HG03565 (cell line): ENCODE data around the gene OR2L3.
A peak's percentile ranks its signal among the peaks of the same experiment; 100 is the strongest.
"Not testable (repeated sequence)": the region's sequence is repeated elsewhere in the genome, so short reads cannot be mapped to it uniquely, and the experiment has no call there.

Source experiments
- ATAC-seq: cut with Tn5 transposase; IDR thresholded peaks from one replicate; pipeline ENCODE4 v1.9.1; 2021; ENCODE audit warnings: mild to moderate bottlenecking, moderate library complexity; ENCODE audit not compliant: unreplicated experiment

OR2L3 gene, protein sequence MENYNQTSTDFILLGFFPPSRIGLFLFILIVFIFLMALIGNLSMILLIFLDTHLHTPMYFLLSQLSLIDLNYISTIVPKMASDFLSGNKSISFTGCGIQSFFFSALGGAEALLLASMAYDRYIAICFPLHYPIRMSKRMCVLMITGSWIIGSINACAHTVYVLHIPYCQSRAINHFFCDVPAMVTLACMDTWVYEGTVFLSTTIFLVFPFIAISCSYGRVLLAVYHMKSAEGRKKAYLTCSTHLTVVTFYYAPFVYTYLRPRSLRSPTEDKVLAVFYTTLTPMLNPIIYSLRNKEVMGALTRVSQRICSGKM

DNA sequence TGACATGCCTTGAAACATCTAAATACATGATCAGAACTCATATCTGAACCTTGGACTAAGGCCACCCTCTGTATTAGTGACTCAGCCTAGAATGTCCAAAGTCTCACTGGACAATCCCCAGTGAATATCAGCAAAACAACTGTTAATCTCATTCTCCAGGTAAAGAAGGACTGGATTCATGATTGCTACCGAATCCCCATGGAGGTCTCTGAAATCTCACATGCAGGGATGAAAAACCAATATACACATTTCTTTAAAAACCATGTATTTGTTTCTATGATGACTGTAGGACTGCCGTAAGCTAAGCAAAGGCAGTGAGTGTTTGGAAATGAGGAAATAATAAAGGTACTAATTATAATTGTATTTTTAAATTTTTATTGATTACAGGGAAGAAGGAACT is at the start of gene OR2L3:
Gene OR2L3 (plus strand): TSS at position 301 of the 400 bp plus-strand sequence. CDS start 13,846 bp downstream, outside the sequence.
- no peak for ATAC-seq

DNA sequence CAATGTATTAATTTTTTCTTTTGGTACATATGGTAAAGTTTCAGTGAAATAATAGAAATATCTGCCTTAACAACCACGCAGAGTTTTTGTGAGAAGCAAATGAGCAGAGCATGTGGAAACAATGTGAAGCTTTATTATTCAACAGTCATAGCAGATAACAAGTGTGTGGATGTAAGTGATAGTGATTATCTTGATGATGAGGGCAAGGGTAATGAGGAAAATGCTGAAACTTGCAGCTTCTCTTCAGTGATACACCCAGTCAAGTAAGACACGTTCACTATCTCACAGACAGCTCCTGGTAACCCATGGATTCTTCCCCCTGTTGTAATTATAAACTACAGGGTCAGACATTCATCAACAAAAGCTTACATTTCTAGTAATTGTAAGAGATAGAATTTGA is 47.8 kb upstream of the OR2L3 start:
- no peak for ATAC-seq

DNA sequence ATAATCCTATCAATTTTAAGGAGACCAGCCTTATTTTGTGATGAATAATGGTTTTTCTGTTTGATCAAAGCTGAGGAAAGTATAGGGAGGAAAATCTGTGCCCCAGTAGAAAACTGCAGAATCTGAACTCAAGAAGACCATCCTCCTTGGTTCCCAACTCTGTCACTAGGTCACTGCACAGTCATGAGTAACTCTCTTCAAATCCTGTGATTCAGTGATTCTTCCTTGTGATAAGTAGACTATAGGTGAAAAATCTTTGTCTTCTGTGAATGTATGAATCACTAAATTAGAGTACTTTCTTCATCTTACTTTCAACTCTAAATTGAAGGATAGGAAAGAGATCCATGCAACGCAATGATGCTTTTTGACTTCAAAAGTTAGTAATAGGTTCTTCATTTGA is 46.5 kb upstream of the OR2L3 start:
- ATAC-seq = no peak

DNA sequence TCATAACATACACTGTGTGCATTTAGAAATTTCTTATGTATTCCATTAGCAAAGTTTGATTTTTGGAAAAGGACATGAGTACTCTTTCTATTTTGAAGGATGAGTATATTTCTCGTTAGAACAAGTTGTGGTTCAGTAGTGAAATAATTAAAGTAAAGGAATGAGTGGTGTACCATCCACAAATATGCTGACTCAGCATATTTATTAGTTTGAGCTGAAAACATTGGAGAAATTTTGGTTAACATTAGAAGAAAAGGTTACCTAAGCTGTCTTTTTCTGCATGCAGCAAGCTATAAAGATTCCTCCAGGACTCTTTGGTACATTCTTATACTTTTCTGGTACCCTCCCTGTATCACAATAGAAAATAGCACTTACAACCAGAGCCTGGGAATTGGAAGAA is 38.9 kb upstream of the OR2L3 start:
- ATAC-seq = no peak

DNA sequence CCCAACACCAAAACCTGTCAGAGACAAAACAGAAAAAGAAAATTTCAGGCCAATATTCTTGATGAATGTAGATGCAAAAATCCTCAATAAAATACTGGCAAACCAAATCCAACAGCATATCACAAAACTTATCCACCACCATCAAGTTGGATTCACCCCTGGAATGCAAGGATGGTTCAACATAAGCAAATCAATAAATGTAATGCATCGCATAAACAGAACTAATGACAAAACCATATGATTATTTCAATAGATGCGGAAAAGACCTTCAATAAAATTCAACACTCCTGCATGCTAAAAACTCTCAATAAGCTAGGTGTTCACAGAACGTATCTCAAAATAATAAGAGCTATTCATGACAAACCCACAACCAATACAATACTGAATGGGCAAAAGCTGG is 37.0 kb upstream of the OR2L3 start:
- no peak for ATAC-seq

DNA sequence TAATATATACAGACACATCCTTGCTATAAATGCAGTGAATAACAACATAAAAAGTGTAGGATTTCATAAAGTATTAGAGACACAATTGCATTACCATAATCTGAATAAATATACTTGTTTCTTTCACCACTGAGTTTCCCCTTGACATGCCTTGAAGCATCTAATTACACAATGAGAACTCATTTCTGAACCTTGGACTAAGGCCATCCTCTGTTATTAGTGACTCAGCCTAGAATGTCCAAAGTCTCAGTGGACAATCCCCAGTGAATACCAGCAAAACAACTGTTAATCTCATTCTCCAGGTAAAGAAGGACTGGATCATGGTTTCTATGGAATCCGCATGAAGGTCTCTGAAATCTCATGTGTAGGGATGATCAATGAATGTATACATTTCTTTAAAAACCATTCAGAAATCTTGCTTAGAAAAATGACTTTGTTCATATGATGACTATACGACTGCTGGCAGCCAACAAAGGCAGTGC is 33.4 kb upstream of the OR2L3 start, which contains the start of gene OR2L5:
Gene OR2L5 (plus strand): TSS at position 432 of the 482 bp plus-strand sequence. CDS start 8,288 bp downstream, outside the sequence.
- ATAC-seq = no peak

DNA sequence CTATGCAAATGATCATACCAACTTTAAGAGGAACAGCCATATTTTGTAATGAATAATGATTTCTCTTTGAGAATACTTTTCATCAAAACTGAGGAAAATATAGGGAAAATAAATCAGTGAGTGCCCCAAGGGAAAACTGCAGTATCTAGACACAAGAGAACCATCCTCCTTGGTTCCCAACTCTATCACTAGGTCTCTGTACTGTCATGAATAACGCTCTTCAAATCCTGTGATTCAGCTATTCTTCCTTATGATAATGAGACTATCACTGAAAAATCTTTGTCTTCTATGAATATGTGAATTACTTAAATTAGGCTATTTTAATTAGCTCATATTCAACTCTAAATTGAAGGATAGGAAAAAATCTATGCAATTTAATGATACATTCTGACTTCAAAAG is 30.8 kb upstream of the OR2L3 start:
- ATAC-seq = no peak

DNA sequence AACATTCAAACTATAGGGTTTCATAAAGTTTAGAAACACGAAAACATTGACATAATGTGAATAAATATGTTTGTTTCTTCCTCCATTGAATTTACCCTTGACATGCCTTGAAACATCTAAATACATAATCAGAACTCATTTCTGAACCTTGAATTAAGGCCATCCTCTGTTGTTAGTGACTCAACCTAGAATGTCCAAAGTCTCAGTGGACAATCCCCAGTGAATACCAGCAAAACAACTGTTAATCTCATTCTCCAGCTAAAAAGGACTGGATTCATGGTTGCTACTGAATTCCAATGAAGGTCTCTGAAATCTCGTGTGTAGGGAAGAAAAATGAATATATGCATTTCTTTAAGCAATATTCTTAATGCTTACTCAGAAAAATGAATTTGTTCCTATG is 16.9 kb upstream of the OR2L3 start, which contains the start of gene OR2L2:
Gene OR2L2 (plus strand): TSS at position 301 of the 400 bp plus-strand sequence. CDS start 8,198 bp downstream, outside the sequence.
- no peak for ATAC-seq

DNA sequence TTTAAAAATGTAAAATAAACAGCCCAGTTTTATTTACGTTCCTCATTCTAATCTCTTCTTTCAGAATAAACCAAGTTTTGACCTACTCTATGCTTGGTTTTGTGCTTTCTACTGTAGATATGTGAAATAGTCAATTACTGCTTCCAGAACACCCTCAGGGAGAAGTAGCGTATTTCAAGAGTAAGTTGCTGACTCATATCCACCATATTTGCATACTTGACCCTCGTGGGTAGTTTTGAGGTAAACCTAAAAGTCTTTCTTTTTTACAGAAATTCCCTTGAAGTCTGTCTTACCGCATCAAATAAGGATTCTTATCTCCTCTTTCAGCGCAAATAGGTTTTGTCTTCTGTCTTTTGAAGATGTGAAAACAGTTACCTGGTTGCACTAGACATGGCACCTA is 1.4 kb upstream of the OR2L3 start:
- ATAC-seq = peak; percentile 55

DNA sequence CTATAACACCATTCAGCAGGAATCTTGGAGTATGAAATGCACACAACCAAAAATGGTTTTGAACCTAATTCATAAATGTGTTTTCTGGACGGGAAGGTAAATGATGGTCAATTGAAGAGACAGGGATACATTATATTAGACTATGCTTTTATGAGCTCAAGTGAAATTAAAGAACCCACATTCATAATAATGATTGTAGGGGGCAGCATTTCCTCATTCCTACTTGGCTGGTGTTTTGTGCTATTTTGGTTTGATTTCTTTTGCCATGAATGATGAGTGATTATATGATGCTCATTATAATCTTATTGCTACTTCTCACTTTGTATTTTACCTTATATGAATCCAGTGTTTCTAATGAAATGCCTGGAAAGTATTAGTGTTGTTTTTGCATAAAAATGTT is 372 bp downstream of the OR2L3 start:
- no peak for ATAC-seq

DNA sequence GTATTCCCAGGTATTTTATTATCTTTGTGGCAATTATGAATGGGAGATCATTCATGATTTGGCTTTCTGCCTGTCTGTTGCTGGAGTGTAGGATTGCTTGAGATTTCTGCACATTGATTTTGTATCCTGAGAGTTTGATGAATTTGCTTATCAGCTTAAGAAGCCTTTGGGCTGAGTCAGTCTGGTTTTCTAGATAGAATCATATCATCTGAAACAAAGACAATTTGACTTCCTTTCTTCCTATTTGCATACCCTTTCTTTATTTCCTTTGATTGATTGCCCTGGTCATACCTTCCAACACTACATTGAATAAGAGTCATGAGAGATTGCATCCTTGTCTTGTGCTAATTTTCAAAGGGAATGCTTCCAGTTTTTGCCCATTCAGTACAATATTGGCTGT is 8.0 kb downstream of the OR2L3 start:
- no peak for ATAC-seq

DNA sequence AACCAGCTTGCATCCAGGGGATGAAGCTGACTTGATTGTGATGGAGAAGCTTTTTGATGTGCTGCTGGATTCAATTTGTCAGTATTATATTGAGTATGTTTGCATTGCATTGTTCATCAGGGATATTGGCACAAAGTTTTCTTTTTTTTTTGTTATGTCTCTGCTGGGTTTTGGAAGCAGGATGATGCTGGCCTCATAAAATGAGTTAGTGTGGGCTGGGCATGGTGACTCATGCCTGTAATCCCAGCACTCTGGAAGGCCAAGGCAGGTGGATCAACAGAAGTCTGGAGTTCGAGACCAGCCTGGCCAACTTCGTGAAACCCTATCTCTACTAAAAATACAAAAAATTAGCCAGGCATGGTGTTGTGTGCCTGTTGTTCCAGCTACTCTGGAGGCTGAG is 8.6 kb downstream of the OR2L3 start:
- no peak for ATAC-seq

DNA sequence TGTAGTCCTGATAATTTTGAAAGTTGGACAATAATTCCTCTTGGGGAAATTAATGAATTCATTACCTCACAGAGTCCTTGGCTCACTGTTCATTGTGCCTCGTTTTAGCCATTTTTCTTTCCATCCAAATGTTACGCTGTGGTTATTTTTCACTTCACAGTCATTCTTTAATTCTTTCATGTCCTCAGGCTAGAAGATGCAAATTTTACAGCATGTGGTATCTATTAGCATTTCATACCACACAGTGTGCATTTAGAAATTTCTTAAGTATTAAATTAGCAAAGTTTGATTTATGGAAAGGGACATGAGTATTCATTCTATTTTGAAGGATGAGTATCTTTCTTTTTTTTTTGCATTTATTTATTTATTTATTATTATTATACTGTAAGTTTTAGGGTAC is 18.4 kb downstream of the OR2L3 start:
- no peak for ATAC-seq

DNA sequence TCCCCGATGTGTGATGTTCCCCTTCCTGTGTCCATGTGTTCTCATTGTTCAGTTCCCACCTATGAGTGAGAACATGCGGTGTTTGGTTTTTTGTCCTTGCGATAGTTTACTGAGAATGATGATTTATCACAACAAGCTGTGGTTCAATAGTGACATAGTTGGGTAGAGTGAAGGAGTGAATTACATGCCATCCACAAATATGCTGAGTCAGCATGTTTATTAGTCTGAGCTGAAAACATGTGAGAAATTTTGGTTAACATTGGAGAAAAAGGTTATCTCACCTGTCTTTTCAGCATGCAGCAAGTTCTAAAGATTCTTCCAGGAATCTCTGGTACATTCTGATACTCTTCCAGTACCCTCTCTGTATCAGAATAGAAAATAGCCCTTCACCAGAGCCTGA is 19.0 kb downstream of the OR2L3 start:
- no peak for ATAC-seq

DNA sequence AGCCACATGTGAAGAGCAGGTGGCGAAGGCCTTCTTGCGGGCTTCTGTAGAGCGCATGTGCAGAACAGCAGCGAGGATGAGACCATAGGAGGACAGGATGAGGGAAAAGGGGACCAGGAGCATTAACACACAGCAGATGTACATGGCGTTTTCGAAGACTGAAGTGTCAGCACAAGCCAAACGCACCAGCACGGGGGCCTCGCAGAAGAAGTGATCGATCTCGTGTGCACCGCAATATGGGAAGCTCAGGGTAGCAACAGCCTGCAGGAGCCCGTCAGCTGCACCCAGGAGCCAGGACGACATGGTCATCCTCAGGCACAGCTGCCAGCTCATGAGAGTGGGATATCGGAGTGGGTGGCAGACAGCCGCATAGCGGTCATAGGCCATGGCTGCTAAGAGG is 37.2 kb downstream of the OR2L3 start:
- ATAC-seq = not testable (repeated sequence)

DNA sequence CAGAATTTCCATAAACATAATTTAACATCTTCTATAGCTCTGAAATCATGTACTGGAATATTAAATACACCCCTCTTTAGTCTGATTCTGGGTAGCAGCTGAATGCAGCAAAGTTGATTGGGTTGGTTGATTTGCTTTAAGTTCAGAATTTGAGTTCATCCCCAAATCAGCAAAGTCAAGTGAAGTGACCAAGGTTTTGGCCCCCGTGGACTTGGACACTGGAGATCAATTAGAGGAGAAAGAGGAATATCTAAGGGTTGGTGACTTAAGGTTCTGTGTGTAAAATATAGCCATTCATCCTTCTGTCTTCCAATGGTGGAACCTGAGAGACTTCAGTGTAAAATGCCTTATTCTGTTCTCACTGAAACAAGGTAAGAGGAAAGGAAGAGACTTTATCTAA is 48.2 kb downstream of the OR2L3 start, which contains the start of gene OR2L13:
Gene OR2L13 (plus strand): TSS at position 301 of the 400 bp plus-strand sequence. CDS start 4,192 bp downstream, outside the sequence.
- no peak for ATAC-seq

DNA sequence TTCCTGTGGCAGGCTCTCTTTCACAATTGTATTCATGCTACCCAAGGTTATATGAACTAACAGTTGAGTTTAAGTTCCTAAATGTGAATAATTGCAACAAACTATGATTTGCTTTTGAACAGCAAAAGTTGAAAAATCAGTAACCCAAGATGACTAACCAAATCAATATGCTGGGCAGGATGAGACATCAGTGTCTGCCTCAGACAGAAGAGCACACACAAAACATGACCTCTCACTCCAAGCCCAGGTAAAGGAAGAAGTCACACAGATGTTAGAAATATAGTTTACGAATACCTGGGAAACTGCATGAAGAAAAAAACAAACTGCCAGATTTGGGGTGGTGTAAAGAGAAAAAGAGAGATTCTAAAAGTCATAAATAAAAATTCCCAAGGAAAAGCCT is 51.9 kb downstream of the OR2L3 start:
- ATAC-seq = no peak

DNA sequence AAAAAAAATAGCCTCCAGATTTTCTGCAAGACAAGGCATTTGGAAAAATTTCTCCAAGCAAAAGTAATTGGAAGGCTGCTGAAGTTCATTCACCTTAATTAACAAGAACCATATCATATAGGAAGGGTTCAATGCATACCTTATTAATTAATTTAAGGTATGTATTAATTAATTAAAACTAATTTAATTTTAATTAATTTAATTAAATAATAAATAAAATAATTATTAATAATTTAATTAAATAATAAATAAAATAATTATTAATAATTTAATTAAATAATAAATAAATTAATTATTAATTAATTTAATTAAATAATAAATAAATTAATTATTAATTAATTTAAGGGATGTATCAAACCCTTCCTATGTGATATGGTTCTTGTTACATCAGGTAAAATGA is 56.2 kb downstream of the OR2L3 start:
- no peak for ATAC-seq

DNA sequence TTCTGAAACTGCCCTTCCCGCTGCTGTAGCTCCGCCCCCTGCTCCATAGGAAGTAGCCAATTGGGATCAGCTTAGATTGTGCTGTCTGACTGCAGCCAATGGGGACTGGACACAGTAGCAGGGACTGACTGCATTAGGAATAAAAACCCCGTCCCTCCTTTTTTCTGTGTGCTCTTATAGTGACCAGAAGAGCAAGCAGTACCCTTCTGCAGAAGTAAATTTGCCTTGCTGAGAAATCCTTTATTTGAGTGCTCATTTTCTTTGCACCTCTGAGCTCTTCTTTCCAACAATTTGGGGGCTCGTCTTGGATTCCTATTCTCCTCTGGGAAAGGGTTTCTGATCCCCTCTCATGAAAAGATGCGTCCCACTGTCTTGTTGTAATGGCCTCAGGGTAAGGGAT is 64.5 kb downstream of the OR2L3 start:
- ATAC-seq = no peak
